K562 (cell line): ENCODE data around the gene NEU1. TPM values are rescaled to one million over a fixed set of nuclear protein-coding genes. Genes with fewer than 3 reads are reported as not detected.

Experiments
- HIVEP1 ChIP-seq: fragments of 250-450 bp; sonication (Bioruptor Pico); IDR thresholded peaks from 2 replicates; pipeline ENCODE4 v1.4.0; 2020; ENCODE audit warnings: mild to moderate bottlenecking
- JUN ChIP-seq, 2 experiments: sonication (generic) in 1 of 2; formaldehyde crosslinking in 1 of 2; IDR thresholded peaks; 2 replicates each; pipeline versions ENCODE4 v1.6.1 to v1.8.0; 2012 to 2022; ENCODE audit warnings: borderline replicate concordance in 2 of 2, mild to moderate bottlenecking in 2 of 2, improper control_type of control experiment in 1 of 2, low read depth in 1 of 2, low read length in 1 of 2, missing genetic modification reagents in 1 of 2
- KDM2B ChIP-seq: fragments of 250-450 bp; sonication (Bioruptor Pico); IDR thresholded peaks from 2 replicates; pipeline ENCODE4 v1.8.0; 2021; ENCODE audit warnings: mild to moderate bottlenecking, moderate library complexity
- KLF6 ChIP-seq: fragments of 250-450 bp; sonication (Bioruptor Pico); IDR thresholded peaks from 2 replicates; pipeline ENCODE4 v1.4.0; 2020; ENCODE audit warnings: mild to moderate bottlenecking, moderate library complexity, borderline replicate concordance
- MAX ChIP-seq: sonication (generic); formaldehyde crosslinking; IDR thresholded peaks from 2 replicates; pipeline ENCODE4 v1.9.0; 2022; ENCODE audit warnings: mild to moderate bottlenecking, missing genetic modification reagents
- MTA3 ChIP-seq: fragments of 450-650 bp; formaldehyde crosslinking; IDR thresholded peaks from 2 replicates; pipeline ENCODE4 v1.6.1; 2017; ENCODE audit warnings: mild to moderate bottlenecking, borderline replicate concordance
- NR4A1 ChIP-seq, 2 experiments: fragments of 250-450 bp in 1 of 2; fragments of 450-650 bp in 1 of 2; sonication (Bioruptor Pico) in 1 of 2; IDR thresholded peaks; 2 replicates each; pipeline versions ENCODE4 v1.4.0 to v1.6.1; 2016 to 2020; ENCODE audit warnings: mild to moderate bottlenecking in 2 of 2, missing compliant biosample characterization in 1 of 2, missing genetic modification characterization in 1 of 2, moderate library complexity in 1 of 2
- PTBP1 ChIP-seq: fragments of 200-400 bp; formaldehyde crosslinking; IDR thresholded peaks from 2 replicates; pipeline ENCODE4 v1.6.1; 2017; ENCODE audit warnings: low read depth, low read length
- SOX6 ChIP-seq: fragments of 450-650 bp; IDR thresholded peaks from 2 replicates; pipeline ENCODE4 v1.6.1; 2014; ENCODE audit warnings: mild to moderate bottlenecking
- SREBF2 ChIP-seq: sonication (generic); formaldehyde crosslinking; IDR thresholded peaks from 2 replicates; pipeline ENCODE4 v1.4.0; 2020; ENCODE audit warnings: mild to moderate bottlenecking, missing genetic modification reagents
- TARDBP ChIP-seq: fragments of 450-650 bp; IDR thresholded peaks from 2 replicates; pipeline ENCODE4 v1.6.1; 2016
- ZC3H11A ChIP-seq: IDR thresholded peaks from 2 replicates; pipeline ENCODE4 v1.6.1; 2012; ENCODE audit warnings: low read depth, low read length, improper control_type of control experiment
- ZNF3 ChIP-seq: fragments of 250-450 bp; sonication (Bioruptor Pico); IDR thresholded peaks from 2 replicates; pipeline ENCODE4 v1.5.0; 2021; ENCODE audit warnings: mild to moderate bottlenecking, moderate library complexity
- ZNF436 ChIP-seq: fragments of 250-450, 450-650 bp; sonication (Bioruptor Pico); formaldehyde crosslinking; IDR thresholded peaks from 2 replicates; pipeline ENCODE4 v1.7.0; 2020; ENCODE audit warnings: mild to moderate bottlenecking
- polyA plus RNA-seq, 8 experiments: library from polyadenylated mRNA; depleted of rRNA in 4 of 8; stranded (reverse) in 5 of 8; unstranded in 3 of 8; fragments of >200 nt; fragmentation: Nextera tagmentation in 2 of 8; fragmentation: Illumina TruSeq in 1 of 8; extraction: Ambion mirVana in 2 of 8; extraction: Trizol in 1 of 8; gene quantifications; 2 replicates each; pipeline versions ENCODE4 v1.2.1 to v1.2.3, GENCODE V29; 2011 to 2014; ENCODE audit warnings: inconsistent platforms in 1 of 8, missing spikeins in 1 of 8
- total RNA-seq, 7 experiments: library from RNA; depleted of rRNA in 6 of 7; stranded (reverse); fragments of >200 nt in 6 of 7; fragmentation: Illumina TruSeq in 2 of 7; extraction: Trizol in 2 of 7; gene quantifications; 2 replicates each; pipeline versions ENCODE4 v1.2.1 to v1.2.3, GENCODE V29; 2011 to 2021; ENCODE audit warnings: low replicate concordance in 1 of 7
- TF ChIP-seq, protein P1 (sequence below), 2 experiments: fragments of 450-650 bp in 1 of 2; sonication (generic) in 1 of 2; formaldehyde crosslinking in 1 of 2; IDR thresholded peaks; 2 replicates each; pipeline versions ENCODE4 v1.7.1 to v1.9.0; 2016 to 2022; ENCODE audit warnings: inconsistent platforms in 1 of 2, mild to moderate bottlenecking in 1 of 2, missing genetic modification reagents in 1 of 2

The NEU1 gene
- total and polyA plus RNA-seq, 9 of the 15 experiments (the other 6 are each of a cell fraction or from before 2014, with no cell fraction given): 14.8 to 67.8 (median 51.0) TPM

DNA sequence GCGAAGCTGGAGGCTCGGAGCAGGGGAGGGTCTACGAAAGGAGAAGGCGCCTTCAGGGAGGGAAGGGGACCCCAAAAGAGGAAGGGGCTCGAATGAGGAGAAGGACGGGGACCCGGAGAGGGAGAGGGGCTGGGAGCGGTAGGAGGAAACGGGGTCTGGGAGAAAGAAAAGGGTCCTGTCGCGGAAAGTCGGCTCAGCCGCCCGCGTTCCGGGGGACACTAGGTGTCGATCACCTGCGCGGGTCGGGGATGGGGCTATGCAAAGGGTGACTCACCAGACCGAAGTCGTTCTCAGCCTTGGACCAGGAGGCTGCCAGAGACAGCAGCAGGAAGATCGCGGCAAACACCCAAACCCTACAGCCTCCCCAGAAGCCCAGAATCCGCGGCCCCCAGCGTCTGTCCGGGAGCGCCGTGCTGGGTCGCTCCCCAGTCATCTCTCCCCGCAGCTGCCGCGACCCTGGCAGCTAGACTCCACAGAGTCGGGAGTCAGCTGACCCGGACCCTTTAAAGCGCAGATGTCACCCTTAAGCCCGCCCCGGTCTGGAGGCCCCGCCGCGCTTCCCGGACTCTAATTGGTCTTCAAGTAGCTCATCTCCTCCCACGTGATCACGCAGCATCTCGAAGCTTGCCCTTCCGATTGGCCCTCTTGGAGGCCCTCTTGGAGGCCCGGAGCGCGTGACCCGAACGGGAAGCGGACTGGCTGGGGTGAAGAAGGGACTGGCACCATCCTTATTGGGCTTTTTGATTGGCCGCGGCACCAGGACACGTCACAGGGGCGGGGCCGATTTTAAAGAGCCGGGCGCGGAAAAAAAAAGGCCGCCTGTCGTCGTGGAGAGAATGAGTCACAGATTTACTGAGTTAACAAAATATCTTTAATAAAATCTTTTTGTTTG lies at the start of gene NEU1 (continued):
- TF ChIP-seq, protein P1, sequence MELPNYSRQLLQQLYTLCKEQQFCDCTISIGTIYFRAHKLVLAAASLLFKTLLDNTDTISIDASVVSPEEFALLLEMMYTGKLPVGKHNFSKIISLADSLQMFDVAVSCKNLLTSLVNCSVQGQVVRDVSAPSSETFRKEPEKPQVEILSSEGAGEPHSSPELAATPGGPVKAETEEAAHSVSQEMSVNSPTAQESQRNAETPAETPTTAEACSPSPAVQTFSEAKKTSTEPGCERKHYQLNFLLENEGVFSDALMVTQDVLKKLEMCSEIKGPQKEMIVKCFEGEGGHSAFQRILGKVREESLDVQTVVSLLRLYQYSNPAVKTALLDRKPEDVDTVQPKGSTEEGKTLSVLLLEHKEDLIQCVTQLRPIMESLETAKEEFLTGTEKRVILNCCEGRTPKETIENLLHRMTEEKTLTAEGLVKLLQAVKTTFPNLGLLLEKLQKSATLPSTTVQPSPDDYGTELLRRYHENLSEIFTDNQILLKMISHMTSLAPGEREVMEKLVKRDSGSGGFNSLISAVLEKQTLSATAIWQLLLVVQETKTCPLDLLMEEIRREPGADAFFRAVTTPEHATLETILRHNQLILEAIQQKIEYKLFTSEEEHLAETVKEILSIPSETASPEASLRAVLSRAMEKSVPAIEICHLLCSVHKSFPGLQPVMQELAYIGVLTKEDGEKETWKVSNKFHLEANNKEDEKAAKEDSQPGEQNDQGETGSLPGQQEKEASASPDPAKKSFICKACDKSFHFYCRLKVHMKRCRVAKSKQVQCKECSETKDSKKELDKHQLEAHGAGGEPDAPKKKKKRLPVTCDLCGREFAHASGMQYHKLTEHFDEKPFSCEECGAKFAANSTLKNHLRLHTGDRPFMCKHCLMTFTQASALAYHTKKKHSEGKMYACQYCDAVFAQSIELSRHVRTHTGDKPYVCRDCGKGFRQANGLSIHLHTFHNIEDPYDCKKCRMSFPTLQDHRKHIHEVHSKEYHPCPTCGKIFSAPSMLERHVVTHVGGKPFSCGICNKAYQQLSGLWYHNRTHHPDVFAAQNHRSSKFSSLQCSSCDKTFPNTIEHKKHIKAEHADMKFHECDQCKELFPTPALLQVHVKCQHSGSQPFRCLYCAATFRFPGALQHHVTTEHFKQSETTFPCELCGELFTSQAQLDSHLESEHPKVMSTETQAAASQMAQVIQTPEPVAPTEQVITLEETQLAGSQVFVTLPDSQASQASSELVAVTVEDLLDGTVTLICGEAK (IDR thresholded peaks at IDR 0.05): peak; percentile 54
- TF ChIP-seq, protein P1 (CRISPR knock-in tag; IDR thresholded peaks at IDR 0.05): no peak
- peak; percentile 87 for TF ChIP-seq SOX6
- peak; percentile 87; the same call in 1 of the 2 replicates for TF ChIP-seq PTBP1
- TF ChIP-seq HIVEP1 (CRISPR knock-in tag): peak; percentile 88; the same call in 1 of the 2 replicates
- peak; percentile 56; the same call in 1 of the 2 replicates for TF ChIP-seq ZC3H11A
- TF ChIP-seq JUN (IDR thresholded peaks at IDR 0.05; ENCODE audit: borderline replicate concordance, low read depth, low read length): peak; percentile 87
- TF ChIP-seq JUN (CRISPR knock-in tag; IDR thresholded peaks at IDR 0.05; ENCODE audit: borderline replicate concordance): peak; percentile 89; the same call in 1 of the 2 replicates
- TF ChIP-seq ZNF436: peak; percentile 59; the same call in 1 of the 2 replicates
- TF ChIP-seq TARDBP: no peak
- TF ChIP-seq KDM2B (CRISPR knock-in tag): no peak
- TF ChIP-seq MTA3: peak; percentile 98
- TF ChIP-seq MAX (CRISPR knock-in tag): peak; percentile 93
- TF ChIP-seq SREBF2 (CRISPR knock-in tag): no peak
- TF ChIP-seq NR4A1 (CRISPR knock-in tag; IDR thresholded peaks at IDR 0.05): peak; percentile 88; the same call in 1 of the 2 replicates
- no peak for TF ChIP-seq NR4A1 (tag; IDR thresholded peaks at IDR 0.05)
- peak; percentile 70; the same call in 1 of the 2 replicates for TF ChIP-seq KLF6 (CRISPR knock-in tag)
- no peak for TF ChIP-seq ZNF3
